Mesenteric fat pad (tissue), 1 donor: ENCODE measurements around the gene HHIPL2. TPM values are rescaled to one million over a fixed set of nuclear protein-coding genes. Genes with fewer than 3 reads are reported as not detected.
"Not testable (repeated sequence)": the region's sequence is repeated elsewhere in the genome, so short reads cannot be mapped to it uniquely, and the experiment has no call there.

Source experiments
- DNase-seq: peaks from one replicate; pipeline ENCODE4 v3.0.0-alpha.2; 2020; ENCODE audit warnings: low spot score
- total RNA-seq: library from RNA; stranded (reverse); fragmentation: NEBNext Ultra II Directional; extraction: Animal tissue kit (Norgen Biotek cat#: 25700); gene quantifications from one replicate; pipeline ENCODE4 v1.2.1, GENCODE V29; 2021
- donor health status: DM: yes; HTN: yes; CAD: no.

The HHIPL2 gene
- total RNA-seq, 1 donor from 2014 or later, result not detected

DNA sequence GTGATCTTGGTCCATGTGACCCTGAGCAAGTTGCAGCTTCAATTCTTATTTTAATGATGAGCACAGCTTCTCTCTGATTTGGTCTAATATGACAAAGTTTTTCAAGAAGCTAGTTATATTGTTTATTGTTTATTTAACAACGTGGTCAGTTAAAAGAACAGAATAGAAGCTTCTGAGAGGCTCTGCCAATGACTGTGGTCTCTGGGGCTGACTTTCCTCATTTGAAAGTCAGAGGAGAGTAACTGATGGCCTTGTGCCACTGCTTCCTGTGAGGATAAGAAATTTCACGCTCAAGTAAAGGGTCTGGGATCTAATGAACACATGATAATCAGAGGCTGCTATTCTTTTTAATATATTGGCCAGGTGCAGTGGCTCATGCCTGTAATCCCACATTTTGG lies 7.3 kb downstream of the HHIPL2 start:
- no peak for DNase-seq

DNA sequence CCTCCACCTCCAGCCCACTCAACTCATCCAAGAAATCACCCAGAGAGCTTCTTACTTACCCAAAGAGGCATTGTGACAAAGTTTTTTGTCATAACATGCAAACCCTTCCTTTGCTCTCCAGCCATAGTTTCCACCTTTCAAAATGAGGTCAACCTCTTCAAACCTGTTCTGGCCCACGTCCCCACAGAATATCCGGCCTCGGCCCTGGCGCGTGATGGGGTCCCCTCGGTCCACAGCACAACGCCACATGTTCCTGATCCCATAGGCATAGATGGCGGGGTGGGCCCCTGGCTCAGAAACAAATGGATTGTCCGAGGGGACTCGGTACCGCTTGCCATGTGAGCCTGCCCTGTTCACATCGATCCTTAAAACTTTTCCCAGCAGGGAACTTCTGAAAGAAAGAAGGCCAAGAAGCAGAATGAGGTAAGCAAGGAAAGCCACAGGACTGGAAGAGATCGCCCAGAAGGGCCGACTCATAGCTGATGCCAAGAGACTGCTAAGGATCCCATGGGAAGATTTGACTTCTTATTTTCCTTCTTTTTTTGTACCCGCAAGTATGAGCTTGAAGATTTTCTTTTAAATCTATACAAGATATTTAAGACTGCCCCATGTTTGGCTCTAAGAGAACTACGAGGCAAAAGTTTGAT lies 7.8 kb downstream of the HHIPL2 start:
- no peak for DNase-seq

DNA sequence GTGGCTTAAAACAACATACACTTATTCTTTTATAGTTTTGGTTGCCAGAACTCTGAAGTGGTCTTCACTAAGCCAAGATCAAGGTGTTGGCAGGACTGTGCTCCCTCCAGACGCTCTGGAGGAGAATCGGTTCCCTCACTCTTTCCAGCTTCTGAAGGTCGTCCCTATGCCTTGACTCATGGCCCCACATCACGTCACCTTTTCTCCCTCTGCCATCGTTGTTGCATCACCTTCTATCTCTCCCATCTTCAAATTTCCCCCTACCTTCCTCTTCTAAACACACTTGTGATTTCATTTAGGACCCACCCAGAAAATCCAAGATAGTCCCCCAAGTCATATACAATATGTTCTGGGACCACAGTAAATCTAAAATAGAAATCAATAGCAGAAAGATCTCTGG lies 12.4 kb downstream of the HHIPL2 start:
- no peak for DNase-seq

DNA sequence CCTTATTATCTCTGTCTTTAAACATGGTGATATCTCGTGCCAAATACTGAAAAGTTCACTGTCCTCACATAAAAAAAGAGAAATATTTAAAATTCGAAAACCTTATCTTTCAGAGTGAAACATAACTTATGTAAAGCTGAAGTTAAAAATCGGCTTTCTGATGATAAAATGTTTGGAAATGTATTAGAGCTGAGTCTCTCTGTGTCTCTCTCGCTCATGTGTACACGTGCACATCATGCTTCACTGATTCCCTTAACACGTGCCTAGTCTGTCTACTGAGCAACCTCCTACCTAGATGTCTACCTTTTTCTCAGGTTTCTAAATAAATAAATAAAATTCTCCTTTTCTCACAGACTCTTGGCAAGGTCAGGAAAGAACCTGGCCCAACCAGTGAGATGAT lies 17.1 kb downstream of the HHIPL2 start:
- no peak for DNase-seq

DNA sequence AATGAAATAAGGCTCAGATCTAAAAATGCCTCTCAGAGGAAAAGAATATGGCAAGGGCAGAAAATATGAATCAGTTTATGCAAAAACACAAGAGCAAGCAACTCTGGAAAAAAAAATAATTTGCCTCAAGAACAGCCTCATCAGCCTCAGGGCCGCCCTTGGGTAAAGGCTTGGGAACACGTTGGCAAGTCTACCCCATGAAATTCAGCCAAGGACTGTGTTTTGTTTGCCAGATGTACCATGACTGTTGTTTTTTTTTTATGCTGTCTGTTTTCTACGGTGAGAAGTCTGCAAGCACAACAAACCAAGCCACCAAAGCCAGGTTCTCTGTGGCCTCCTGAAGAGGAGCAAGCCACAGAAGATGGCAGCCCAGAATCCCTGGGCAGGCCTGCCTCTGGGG lies 18.0 kb downstream of the HHIPL2 start:
- no peak for DNase-seq

GRCh38 chr1:222529181-222529580 lies 18.7 kb downstream of the HHIPL2 start:
- no peak for DNase-seq

- DNase-seq, result no peak
Measured at GRCh38 chr1:222525951-222526350, 22.0 kb downstream of the HHIPL2 start.

- no peak for DNase-seq
Measured at GRCh38 chr1:222523852-222524251, 24.1 kb downstream of the HHIPL2 start.

DNA sequence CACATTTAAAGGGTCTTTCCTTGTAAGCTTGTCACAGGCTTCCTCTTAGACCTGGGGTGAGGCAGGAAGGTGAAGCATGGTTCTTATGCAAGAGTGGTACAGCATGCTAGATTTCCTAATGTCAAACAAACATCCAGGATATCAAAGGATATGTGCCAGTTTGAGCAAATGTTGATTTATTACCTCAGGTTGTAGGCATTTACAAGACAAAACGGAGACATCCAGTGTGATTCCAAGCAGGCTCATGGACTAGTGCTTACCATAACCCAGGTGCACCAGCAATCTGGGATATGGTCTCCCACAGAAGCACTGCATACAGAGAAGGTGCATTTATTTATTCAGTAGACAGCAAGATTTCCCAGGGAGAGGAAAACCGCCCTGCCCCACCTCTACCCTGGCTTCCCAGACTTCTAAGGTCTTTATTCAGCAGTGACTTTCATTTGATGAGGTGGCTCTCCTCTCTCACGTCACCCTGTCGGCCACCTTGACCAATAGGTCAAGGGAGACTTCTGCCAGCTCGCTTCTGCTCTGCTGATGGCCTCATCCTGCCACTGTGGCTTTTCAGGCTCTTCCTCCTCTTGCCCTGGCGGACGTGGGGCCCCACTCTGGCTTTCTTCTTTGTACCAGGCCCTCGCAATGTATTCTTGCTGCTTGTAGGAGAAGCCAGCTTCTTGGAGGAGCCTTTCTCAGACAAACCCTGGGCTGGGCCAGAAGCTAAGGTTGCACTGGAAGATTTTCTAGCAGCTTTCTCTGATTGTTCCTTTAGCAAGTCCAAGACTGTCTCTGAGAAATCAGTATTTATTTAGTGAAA lies 25.6 kb downstream of the HHIPL2 start:
- no peak for DNase-seq

GRCh38 chr1:222521299-222522104 lies 26.4 kb downstream of the HHIPL2 start:
- DNase-seq, result no peak

DNA sequence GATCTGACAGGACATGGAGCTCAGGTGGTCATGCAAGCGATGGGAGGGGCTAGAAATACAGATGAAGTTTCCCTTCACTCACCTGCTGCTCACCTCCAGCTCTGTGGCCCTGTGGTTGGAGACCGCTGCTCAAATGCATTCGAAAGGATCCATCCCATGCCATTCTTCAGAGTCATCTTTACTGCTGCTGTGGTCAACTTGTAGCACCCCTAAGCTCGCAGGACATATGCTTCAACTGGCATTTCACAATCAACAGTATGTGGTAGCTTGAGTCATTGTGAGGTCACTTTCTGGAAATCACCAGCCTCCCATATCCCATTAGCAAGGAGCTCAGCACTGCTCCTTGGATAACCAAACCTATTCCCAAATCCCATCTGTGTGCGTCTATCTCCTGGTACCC lies 58.4 kb downstream of the HHIPL2 start:
- not testable (repeated sequence) for DNase-seq

- DNase-seq, result not testable (repeated sequence)
Measured at GRCh38 chr1:222487774-222488173, 60.1 kb downstream of the HHIPL2 start.

DNA sequence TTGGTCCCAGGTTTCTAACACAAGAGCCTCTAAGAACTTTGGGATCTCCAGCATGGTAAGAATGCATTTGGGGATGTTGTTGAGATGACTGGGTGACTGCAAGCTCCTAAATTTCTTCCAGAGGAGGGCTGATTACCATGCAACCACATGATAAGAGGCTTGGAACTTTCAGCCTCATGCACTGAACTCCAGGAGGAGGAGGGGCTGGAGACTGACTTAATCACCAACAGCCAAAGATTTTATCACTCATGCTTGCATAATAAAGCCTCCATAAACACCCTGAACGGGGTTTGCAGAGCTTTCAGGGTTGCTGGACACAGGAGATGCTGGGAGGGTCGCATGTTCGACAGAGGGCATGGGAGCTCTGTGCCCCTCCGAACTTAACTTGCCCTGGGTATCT lies 63.9 kb downstream of the HHIPL2 start:
- not testable (repeated sequence) for DNase-seq

- not testable (repeated sequence) for DNase-seq
Measured at GRCh38 chr1:222479567-222479966, 68.3 kb downstream of the HHIPL2 start.

DNA sequence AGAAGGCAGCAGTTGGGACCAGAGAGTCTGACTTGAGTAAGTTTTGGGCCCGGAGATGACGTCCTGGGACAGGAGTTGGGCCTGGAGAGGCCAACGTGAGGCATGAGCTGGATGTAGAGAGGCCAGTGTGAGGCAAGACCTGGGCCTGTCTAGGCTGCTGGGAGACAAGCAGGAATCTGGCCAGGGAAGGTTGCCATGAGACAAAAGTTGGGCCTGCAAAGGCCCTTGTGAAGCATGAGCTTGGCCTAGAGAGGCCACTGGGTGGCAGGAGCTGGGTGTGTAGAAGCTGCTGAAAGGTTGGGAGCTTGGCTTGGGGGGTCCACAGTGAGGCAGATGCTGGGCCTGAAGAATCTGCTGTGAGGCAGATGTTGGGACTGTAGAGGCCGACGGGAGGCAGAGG lies 71.5 kb downstream of the HHIPL2 start:
- not testable (repeated sequence) for DNase-seq

GRCh38 chr1:222473717-222474116 lies 74.2 kb downstream of the HHIPL2 start:
- DNase-seq, result not testable (repeated sequence)

GRCh38 chr1:222472776-222473540 lies 74.9 kb downstream of the HHIPL2 start:
- not testable (repeated sequence) for DNase-seq
